ENCODE measurements around the gene FOXP1. TPM values are rescaled to one million over a fixed set of nuclear protein-coding genes. Genes with fewer than 3 reads are reported as not detected.
A peak's percentile ranks its signal among the peaks of the same experiment; 100 is the strongest.
"Not testable (repeated sequence)": the region's sequence is repeated elsewhere in the genome, so short reads cannot be mapped to it uniquely, and the experiment has no call there.

The FOXP1 gene
- total and polyA plus RNA-seq, 5 experiments from 2014 or later = 280 to 443 (median 382) TPM

DNA sequence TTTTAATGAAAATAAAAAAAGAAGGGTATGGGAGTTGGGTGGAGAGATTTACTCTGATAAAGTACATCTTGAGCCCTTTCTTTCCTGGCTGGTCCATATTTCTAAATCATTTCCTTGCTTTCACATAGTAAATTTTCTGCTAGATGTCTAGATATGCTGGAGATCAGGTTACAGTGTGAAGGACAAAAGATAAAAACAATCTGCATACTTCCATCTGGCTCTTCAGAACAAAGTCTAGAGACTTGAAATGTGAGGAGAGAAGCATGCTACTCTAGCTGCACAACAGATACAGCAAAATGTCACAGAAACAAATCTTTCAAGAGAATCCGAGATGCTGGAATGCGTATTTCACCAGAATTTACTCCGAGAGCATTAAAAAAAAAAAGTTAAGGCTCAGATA lies 42.2 kb downstream of the FOXP1 start:
- DNase-seq (no peak), ATAC-seq (no peak)
- Mint-ChIP-seq H3K36me3 (peaks cover 0 to 7% (median 3%) of the 10 kb centered on the region in 3 donors), H3K4me3 (no peak overlapping the region), H3K4me1 (peaks cover 4 to 34% (median 8%) of the 10 kb centered on the region in 4 donors), H3K9me3 (no peaks in the 10 kb centered on the region), H3K27me3 (no peaks in the 10 kb centered on the region), H3K27ac (no peak overlapping the region)
- POLR2A ChIA-PET = no interaction called here

DNA sequence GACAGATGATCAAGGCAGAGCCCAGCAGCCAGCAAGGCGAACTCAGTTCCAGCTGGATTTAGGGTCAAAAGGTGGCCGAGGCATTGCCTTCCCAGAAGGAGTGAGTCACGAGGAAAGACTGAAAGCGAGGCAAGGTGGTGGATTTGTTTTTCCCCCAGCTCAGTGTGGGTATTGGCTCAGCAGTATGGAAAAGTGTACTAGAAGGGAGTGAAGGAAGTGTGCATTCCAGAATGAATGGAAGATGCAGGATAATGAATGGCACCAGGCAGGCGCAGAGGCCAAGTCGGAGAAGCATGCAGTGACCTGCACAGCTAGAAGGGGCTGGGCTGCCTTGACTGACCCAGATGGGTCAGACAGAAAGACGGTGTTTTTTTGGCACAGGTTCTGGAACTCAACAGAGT lies 46.3 kb downstream of the FOXP1 start:
- no peaks in the 10 kb centered on the region for H3K27me3 Mint-ChIP-seq
- ATAC-seq (no peak), DNase-seq (no peak)
- H3K27ac Mint-ChIP-seq = no peak overlapping the region
- H3K36me3 Mint-ChIP-seq = peaks cover 0 to 4% (median 0%) of the 10 kb centered on the region in 3 donors
- H3K9me3 Mint-ChIP-seq = no peaks in the 10 kb centered on the region
- no peak overlapping the region for H3K4me3 Mint-ChIP-seq
- POLR2A ChIA-PET = no interaction called here
- peaks cover under 1 to 32% (median 4%) of the 10 kb centered on the region in 4 donors for H3K4me1 Mint-ChIP-seq

DNA sequence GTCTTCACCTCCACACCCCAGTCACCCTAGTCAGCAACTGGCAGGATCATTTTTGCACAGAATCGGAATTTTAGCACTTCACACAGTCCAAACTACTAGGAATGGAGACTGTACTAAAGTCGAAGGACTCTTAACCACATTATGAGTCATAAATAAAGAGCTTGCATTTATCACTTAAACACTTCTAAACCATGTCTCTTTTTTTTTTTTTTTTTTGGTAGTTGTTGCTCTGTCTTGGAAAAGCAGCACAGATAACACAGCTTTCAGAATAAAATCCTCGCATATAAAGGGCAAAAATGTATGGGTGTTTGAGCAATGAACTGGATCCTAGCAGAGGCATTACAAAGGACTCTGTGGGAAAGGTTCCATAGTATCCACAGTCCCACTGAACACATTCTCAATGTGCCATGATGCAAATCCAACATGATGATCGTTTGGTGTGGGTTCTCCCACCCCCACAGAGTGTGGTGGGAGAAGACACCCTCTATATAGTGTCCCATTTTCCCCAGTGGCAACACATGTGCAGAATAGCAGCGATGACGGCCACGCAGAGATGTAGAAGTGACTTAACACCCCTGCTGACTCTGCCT lies 47.1 kb downstream of the FOXP1 start:
- Mint-ChIP-seq H3K36me3 (peaks cover 0 to 3% (median 0%) of the 10 kb centered on the region in 3 donors), H3K4me1 (peaks cover 0 to 27% (median 2%) of the 10 kb centered on the region in 4 donors)
- POLR2A ChIA-PET = no interaction called here

DNA sequence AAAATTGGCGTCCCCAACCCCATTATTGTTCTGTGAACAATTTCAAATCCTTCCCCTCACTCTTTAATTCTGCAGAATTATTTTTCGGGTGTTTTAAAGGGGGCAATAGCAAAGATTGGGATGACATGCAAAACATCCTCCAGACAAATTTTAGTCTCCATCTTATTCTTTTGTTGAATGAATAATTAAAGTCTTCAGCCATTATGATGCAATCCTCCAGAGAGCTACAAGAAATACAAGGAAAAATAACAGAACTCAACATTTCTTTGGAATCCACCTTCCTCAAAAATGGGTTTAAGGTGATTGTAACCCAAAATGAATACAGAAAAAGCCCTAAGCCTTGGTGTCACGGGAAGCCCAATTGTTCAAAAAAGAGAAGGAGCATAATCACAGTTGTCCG lies 49.9 kb downstream of the FOXP1 start:
- Mint-ChIP-seq H3K4me3 (no peak overlapping the region), H3K9me3 (no peaks in the 10 kb centered on the region), H3K36me3 (no peaks in the 10 kb centered on the region), H3K27ac (no peak overlapping the region), H3K4me1 (peaks cover 7 to 42% (median 11%) of the 10 kb centered on the region in 4 donors), H3K27me3 (no peaks in the 10 kb centered on the region)
- no peak for DNase-seq
- no peak for ATAC-seq
- POLR2A ChIA-PET = interaction anchor here (0.8 kb wide), 1 partner anchor 49 kb away, joined by 3 read pairs; no protein-coding TSS in a partner anchor

More for the DNA sequence above, 47.1 kb downstream of the FOXP1 start:
- no peak overlapping the region for H3K27ac Mint-ChIP-seq
- no peak overlapping the region for H3K4me3 Mint-ChIP-seq
- ATAC-seq (no peak), DNase-seq (no peak)
- no peaks in the 10 kb centered on the region for H3K27me3 Mint-ChIP-seq
- H3K9me3 Mint-ChIP-seq = no peaks in the 10 kb centered on the region

DNA sequence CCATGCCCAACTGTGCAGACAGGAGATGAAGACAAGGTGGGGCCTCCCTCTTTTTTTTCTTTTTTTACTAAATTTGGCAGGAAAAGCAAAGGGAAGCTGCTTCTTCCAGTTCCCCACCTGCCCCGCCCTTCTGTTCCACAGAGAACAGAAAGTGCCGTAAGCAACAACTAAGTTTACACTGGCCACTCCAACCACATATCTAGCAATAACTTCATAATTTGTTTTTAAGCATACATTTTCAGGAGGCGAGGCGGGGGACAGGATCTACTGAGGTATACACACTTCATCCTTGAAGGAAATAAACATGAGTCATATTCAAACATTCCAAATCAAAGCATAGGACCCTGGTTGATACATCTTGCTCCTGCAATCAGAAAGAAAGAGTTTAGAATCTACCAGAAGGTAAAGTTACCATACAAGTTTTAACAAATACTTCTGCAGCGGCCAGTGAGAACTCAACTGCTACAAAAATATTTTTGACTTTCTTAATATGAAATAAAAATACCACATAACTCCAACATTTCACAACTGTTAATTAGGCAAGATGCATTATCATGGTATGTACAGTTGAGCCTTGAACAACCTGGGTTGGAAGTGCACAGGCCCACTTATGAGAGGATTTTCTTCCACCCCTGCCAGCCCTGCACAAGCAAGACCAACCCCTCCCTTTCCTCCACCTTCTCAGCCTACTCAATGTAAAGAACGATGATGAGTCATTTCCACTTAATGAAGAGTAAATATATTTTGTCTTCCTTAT lies 50.7 kb downstream of the FOXP1 start:
- ATAC-seq (no peak), DNase-seq (no peak)
- H3K4me1 Mint-ChIP-seq = peaks cover 7 to 47% (median 14%) of the 10 kb centered on the region in 4 donors
- no peak overlapping the region for H3K27ac Mint-ChIP-seq
- H3K4me3 Mint-ChIP-seq = no peak overlapping the region
- POLR2A ChIA-PET = no interaction called here
- no peaks in the 10 kb centered on the region for H3K27me3 Mint-ChIP-seq
- no peaks in the 10 kb centered on the region for H3K9me3 Mint-ChIP-seq
- H3K36me3 Mint-ChIP-seq = no peaks in the 10 kb centered on the region

DNA sequence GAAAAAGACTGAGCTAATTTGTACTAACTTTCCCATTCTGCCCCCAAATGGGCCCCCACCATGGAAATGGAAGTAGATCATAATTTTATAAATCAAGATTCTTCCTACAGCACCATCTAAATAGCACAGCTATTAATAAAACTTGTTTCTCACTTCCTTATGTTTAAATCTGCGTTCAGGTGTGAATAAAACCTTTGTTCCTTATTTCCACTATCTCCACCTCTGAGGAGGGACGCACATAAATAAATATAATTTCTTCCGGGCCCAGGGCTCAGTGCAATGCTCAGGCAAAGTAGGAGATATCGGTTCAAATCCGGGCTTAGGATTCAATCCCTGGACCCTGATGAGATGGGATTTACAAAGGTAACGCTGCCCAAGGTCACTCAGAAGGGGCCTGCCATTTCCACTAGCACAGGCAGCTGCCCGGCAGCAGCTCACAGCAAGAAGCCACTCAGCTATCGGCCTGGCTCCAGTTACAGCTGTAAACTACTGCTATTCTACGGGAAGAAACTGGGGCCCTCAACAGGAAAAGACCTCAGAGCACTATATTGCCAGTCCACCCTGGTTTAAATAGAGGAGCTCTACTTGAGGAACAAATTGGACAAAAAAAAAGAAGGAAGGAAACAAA lies 52.5 kb downstream of the FOXP1 start:
- peak overlapping the region in 2 of 10 donors; percentile 30 to 50 for H3K27ac Mint-ChIP-seq

DNA sequence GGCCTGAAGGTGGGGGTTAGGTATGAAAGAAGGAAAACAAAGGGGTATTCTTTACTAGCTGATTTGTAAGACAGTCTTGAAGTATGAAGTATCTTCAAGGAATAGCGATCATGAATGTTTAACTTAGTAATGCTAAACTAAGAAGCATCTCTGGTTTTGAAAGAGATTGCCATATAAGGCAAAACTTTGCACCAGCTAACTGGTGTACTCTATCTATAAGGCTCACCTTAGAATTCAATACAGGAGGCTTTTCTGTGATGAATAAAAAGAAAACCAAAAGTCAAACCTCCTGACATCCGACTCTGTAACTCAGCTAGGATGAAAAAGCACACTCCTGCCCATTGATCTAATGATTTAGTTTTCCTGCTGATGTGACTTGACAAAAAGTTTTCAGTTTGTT lies 54.7 kb downstream of the FOXP1 start:
- H3K27me3 Mint-ChIP-seq = no peaks in the 10 kb centered on the region
- ATAC-seq = peak in 1 of 2 donors; percentile 20
- H3K4me1 Mint-ChIP-seq = peaks cover 4 to 55% (median 14%) of the 10 kb centered on the region in 4 donors
- no peaks in the 10 kb centered on the region for H3K36me3 Mint-ChIP-seq
- DNase-seq = no peak
- POLR2A ChIA-PET = no interaction called here
- no peaks in the 10 kb centered on the region for H3K9me3 Mint-ChIP-seq
- peak overlapping the region in 1 of 10 donors; percentile 5 for H3K4me3 Mint-ChIP-seq
- H3K27ac Mint-ChIP-seq = peak overlapping the region in 2 of 10 donors; percentile 19 to 80

More for the DNA sequence above, 52.5 kb downstream of the FOXP1 start:
- Mint-ChIP-seq H3K9me3 (no peaks in the 10 kb centered on the region), H3K36me3 (no peaks in the 10 kb centered on the region), H3K27me3 (no peaks in the 10 kb centered on the region), H3K4me3 (no peak overlapping the region), H3K4me1 (peaks cover 4 to 51% (median 14%) of the 10 kb centered on the region in 4 donors)
- POLR2A ChIA-PET = no interaction called here
- ATAC-seq = no peak
- DNase-seq = no peak

DNA sequence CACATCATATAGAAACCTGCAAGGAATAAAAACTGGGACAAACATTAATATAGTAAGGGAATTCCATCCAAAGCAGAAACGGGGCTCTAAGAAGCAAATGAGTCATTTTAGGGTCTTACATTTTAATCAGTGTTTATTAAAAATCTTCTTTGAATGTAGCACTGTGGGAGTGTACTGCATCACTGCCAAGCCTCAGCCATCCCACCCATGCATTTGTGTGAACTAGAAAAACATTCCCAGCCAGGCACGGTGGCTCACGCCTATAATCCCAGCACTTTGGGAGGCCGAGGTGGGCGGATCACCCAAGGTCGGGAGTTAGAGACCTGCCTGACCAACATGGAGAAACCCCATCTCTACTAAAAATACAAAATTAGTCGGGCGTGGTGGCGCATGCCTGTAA lies 57.1 kb downstream of the FOXP1 start:
- H3K36me3 Mint-ChIP-seq, ATAC-seq, H3K27me3 Mint-ChIP-seq, POLR2A ChIA-PET, H3K4me3 Mint-ChIP-seq, H3K9me3 Mint-ChIP-seq, DNase-seq: not testable (repeated sequence)
- Mint-ChIP-seq H3K4me1 (peaks cover 4 to 48% (median 14%) of the 10 kb centered on the region in 4 donors), H3K27ac (peak overlapping the region in 1 of 10 donors; percentile 48)

DNA sequence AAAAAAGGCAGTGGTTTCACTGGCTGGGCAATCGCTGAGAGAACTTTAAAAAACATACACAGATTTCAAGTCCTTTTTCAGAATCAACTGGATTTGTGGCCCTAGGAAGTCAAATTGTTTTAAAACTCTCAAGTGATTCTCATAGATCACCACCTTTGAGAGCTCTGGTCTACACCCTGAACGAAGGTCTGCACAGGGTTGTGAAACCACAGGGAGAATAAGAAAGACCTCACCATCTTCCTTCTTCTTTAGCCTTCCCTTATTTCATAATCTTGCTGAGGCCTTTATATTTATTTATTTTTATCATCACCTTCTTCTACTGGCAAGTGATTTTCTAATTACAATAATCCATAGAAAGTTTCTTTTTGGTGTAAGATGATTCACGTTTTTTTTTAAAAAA lies 58.1 kb downstream of the FOXP1 start:
- H3K9me3 Mint-ChIP-seq = no peaks in the 10 kb centered on the region
- H3K27me3 Mint-ChIP-seq = no peaks in the 10 kb centered on the region
- DNase-seq (no peak), ATAC-seq (no peak)
- H3K4me1 Mint-ChIP-seq = peaks cover 4 to 43% (median 14%) of the 10 kb centered on the region in 4 donors
- no peak overlapping the region for H3K27ac Mint-ChIP-seq
- POLR2A ChIA-PET = no interaction called here
- no peak overlapping the region for H3K4me3 Mint-ChIP-seq
- no peaks in the 10 kb centered on the region for H3K36me3 Mint-ChIP-seq

DNA sequence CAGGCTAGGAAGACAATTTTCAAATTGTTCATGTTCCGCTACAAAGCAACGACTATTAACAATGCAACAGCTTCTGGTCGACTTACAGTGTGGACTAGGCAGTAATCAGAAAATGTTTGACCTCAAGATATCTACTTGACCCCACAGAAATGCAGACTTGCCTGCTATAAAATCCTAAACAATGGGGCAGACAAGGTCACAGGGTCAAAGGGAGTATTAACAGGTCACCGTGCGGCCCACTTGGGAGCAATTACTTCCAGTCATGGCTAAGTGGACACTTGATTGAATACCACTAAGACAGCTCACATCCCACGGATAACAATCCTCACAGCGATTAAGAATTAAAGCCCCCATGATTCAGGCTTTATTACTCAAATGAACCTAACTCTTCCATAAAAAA lies 58.9 kb downstream of the FOXP1 start:
- Mint-ChIP-seq H3K4me1 (peaks cover 4 to 39% (median 13%) of the 10 kb centered on the region in 4 donors), H3K27ac (no peak overlapping the region), H3K27me3 (no peaks in the 10 kb centered on the region), H3K36me3 (no peaks in the 10 kb centered on the region), H3K9me3 (no peaks in the 10 kb centered on the region), H3K4me3 (no peak overlapping the region)
- POLR2A ChIA-PET = no interaction called here
- ATAC-seq (no peak), DNase-seq (no peak)

DNA sequence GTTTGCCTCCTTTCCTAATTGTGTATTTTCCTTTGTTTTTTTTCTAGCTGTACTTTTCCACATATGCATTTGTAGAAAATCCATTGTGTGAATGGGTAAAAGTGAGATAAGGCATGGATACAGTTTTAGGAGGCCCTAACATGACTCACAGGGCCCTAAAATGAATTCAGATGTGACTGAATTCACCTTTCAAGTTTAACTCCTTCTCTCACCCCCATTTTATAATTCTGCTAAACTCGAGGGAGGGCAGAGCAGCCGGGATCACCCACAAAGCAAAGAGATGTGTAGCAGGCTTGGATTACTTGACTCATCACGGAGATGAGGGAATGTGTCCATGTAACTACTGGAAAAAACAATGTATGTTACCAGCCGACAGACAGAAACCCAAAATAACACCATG lies 59.9 kb downstream of the FOXP1 start:
- DNase-seq (no peak), ATAC-seq (no peak)
- H3K9me3 Mint-ChIP-seq = no peaks in the 10 kb centered on the region
- POLR2A ChIA-PET = no interaction called here
- peaks cover 1 to 32% (median 3%) of the 10 kb centered on the region in 4 donors for H3K4me1 Mint-ChIP-seq
- no peak overlapping the region for H3K4me3 Mint-ChIP-seq
- no peak overlapping the region for H3K27ac Mint-ChIP-seq
- H3K36me3 Mint-ChIP-seq = peaks cover 0 to under 1% (median 0%) of the 10 kb centered on the region in 3 donors
- no peaks in the 10 kb centered on the region for H3K27me3 Mint-ChIP-seq

DNA sequence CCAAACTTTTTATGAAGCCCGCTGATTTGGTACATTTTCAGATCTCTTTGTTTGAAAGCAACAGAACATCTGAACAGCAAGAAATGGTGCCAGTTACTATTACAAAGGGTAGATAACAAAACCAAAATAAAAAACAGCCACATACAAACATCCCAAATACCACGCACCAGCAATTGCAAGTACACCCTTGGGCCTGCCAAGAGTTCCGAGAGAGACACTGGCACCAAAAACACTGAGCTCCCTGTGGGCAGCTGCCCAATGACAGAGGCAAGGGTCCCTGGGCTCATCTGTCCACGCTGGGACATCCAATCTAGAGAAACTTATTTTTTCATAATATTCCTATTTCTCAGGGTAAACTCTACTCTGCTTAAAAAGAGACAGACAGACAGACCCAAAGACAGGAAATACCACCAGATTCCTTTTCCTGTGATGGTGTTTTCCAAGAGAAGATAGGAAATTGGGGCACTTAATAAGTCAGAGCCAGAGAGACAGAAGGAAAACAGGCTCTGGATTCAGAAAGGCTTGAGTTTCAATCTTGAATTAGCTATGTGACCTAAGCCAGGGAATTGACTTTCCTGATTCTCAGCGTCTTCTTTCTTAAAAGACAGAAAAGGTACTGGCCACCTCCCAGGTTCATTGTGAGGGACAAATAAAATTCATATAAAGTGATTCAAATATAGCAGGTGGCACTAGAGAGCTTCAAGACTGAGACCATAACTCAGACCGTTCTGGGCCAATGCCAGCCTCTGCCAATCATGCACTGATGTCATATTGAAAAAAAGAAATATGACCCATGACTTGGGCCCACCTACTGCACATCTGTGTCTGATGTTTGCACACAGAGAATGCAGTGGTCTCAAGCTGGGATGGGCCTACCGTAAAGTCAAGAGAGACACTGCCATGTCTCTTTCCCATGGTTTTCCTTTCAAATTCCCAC lies 61.3 kb downstream of the FOXP1 start:
- ATAC-seq (no peak), DNase-seq (no peak)
- Mint-ChIP-seq H3K36me3 (peaks cover 0 to 9% (median 0%) of the 10 kb centered on the region in 3 donors), H3K4me1 (peaks cover 0 to 21% (median under 1%) of the 10 kb centered on the region in 4 donors), H3K27me3 (no peaks in the 10 kb centered on the region), H3K27ac (no peak overlapping the region), H3K4me3 (no peak overlapping the region), H3K9me3 (no peaks in the 10 kb centered on the region)
- POLR2A ChIA-PET = no interaction called here
